B cell (primary cell): Measurements from ENCODE around the gene CASTOR2. TPM values are rescaled to one million over a fixed set of nuclear protein-coding genes. Genes with fewer than 3 reads are reported as not detected.

Experiments used
- ATAC-seq: fragments of 200-7000 bp; cut with Tn5 transposase; one replicate; pipeline ENCODE4 v1.10.0; 2021; ENCODE audit warnings: low read depth, mild to moderate bottlenecking, moderate number of reproducible peaks, moderate library complexity
- CTCF ChIA-PET: fragments of 350-600 bp; sonication (Branson Sonifier 250); formaldehyde crosslinking; loops from one replicate; lab custom pipeline; 2021; ENCODE audit warnings: antibody characterized with exemption, inconsistent platforms; lab: Charles Lee
- POLR2A ChIA-PET: fragments of 350-600 bp; sonication (Branson Sonifier 250); formaldehyde crosslinking; loops from one replicate; lab custom pipeline; 2021; ENCODE audit warnings: antibody characterized with exemption; lab: Charles Lee
- DNase-seq: peaks from one replicate; pipeline ENCODE4 v3.0.0; 2013
- H2AFZ ChIP-seq: 2 replicates; pipeline ENCODE4 v1.6.1; 2012; ENCODE audit warnings: mild to moderate bottlenecking, low read depth, low read length; ENCODE audit not compliant: insufficient read depth, poor library complexity, severe bottlenecking
- H3K27ac ChIP-seq, 2 donors: 1 replicate in 1 of 2; 2 replicates in 1 of 2; pipeline ENCODE4 v1.5.1; 2012 to 2013; ENCODE audit warnings: low read length in 2 of 2, mild to moderate bottlenecking in 2 of 2, moderate library complexity in 1 of 2
- H3K27me3 ChIP-seq, 4 experiments: fragments of 200-600 bp in 1 of 4; sonication (generic) in 1 of 4; replicated peaks in 1 of 4; 1 replicate in 2 of 4; 2 replicates in 2 of 4; pipeline versions ENCODE4 v1.6.1 to v1.7.0; 2013 to 2016; ENCODE audit warnings: low read length in 3 of 4, mild to moderate bottlenecking in 2 of 4, mixed read lengths in 1 of 4, moderate library complexity in 1 of 4; ENCODE audit not compliant: insufficient read depth in 4 of 4, control insufficient read depth in 3 of 4; ENCODE audit errors: control extremely low read depth in 1 of 4
- H3K36me3 ChIP-seq, 2 experiments: replicated peaks in 1 of 2; 1 replicate in 1 of 2; 2 replicates in 1 of 2; pipeline versions ENCODE4 v1.6.1 to v1.7.1; 2013; ENCODE audit warnings: low read length in 1 of 2; ENCODE audit not compliant: insufficient read depth in 2 of 2, control insufficient read depth in 1 of 2; ENCODE audit errors: control extremely low read depth in 1 of 2, extremely low read depth in 1 of 2
- H3K4me1 ChIP-seq, 2 donors: fragments of 200-600 bp in 1 of 2; sonication (generic) in 1 of 2; 1 replicate in 1 of 2; 2 replicates in 1 of 2; pipeline versions ENCODE4 v1.5.1 to v1.6.1; 2013 to 2017; ENCODE audit warnings: low read length in 2 of 2; ENCODE audit not compliant: control insufficient read depth in 2 of 2, insufficient read depth in 2 of 2
- H3K4me2 ChIP-seq: replicated peaks from 2 replicates; pipeline ENCODE3; 2012; ENCODE audit warnings: mild to moderate bottlenecking, low read depth, low read length; ENCODE audit not compliant: poor library complexity, severe bottlenecking
- H3K4me3 ChIP-seq, 5 experiments: fragments of 200-600 bp in 1 of 5; sonication (generic) in 1 of 5; 1 replicate in 3 of 5; 2 replicates in 2 of 5; pipeline versions ENCODE4 v1.5.1 to v1.7.0; 2011 to 2016; ENCODE audit warnings: low read length in 4 of 5, mild to moderate bottlenecking in 4 of 5, low read depth in 2 of 5, control low read depth in 1 of 5, moderate library complexity in 1 of 5; ENCODE audit not compliant: insufficient read depth in 1 of 5; ENCODE audit errors: control extremely low read depth in 1 of 5, extremely low read depth in 1 of 5
- H3K79me2 ChIP-seq: fragments of 200-600 bp; sonication (generic); one replicate; pipeline ENCODE4 v1.6.0; 2016; ENCODE audit warnings: low read length; ENCODE audit not compliant: control insufficient read depth, insufficient read depth
- H3K9ac ChIP-seq: fragments of 200-600 bp; sonication (generic); 2 replicates; pipeline ENCODE4 v1.6.1; 2017; ENCODE audit warnings: mild to moderate bottlenecking, low read length, moderate library complexity
- H3K9me3 ChIP-seq, 3 donors: one replicate each; pipeline versions ENCODE4 v1.6.1 to v1.7.1; 2013; ENCODE audit warnings: low read length in 2 of 3; ENCODE audit not compliant: control insufficient read depth in 2 of 3, insufficient read depth in 1 of 3; ENCODE audit errors: control extremely low read depth in 1 of 3
- H4K20me1 ChIP-seq: 2 replicates; pipeline ENCODE4 v1.6.0; 2012; ENCODE audit warnings: mild to moderate bottlenecking, low read length; ENCODE audit not compliant: insufficient read depth, control insufficient read depth, poor library complexity, severe bottlenecking
- H3K27ac Mint-ChIP-seq: one replicate; pipeline ENCODE4 v1.8.0; 2021; ENCODE audit warnings: mixed read lengths
- H3K27me3 Mint-ChIP-seq: one replicate; pipeline ENCODE4 v1.8.0; 2021; ENCODE audit warnings: mixed read lengths
- H3K4me1 Mint-ChIP-seq: one replicate; pipeline ENCODE4 v1.8.0; 2021; ENCODE audit warnings: mixed read lengths
- H3K4me3 Mint-ChIP-seq: one replicate; pipeline ENCODE4 v1.8.0; 2021; ENCODE audit warnings: mixed read lengths
- H3K9me3 Mint-ChIP-seq: one replicate; pipeline ENCODE4 v1.8.0; 2022; ENCODE audit warnings: mixed read lengths; ENCODE audit not compliant: insufficient read depth
- CTCF ChIP-seq: fragments of 200-600 bp; IDR thresholded peaks from one replicate; pipeline ENCODE4 v1.8.0; 2022; ENCODE audit warnings: antibody characterized with exemption, mild to moderate bottlenecking
- EZH2 ChIP-seq: IDR thresholded peaks from 2 replicates; pipeline ENCODE4 v1.6.1; 2012; ENCODE audit warnings: borderline replicate concordance, low read depth, mild to moderate bottlenecking, moderate library complexity, low read length; ENCODE audit not compliant: insufficient read depth, poor library complexity, severe bottlenecking
- WGBS: methylation state at CpG from one replicate; pipeline ENCODE4 v1.1.5; 2013; ENCODE audit warnings: missing lambda C conversion rate; ENCODE audit not compliant: insufficient coverage; 5-methylcytosine and 5-hydroxymethylcytosine counted together
- intact Hi-C: fragments of 100-400 bp; cut with micrococcal nuclease; formaldehyde crosslinking; loops from one replicate; pipeline ENCODE4 v1.10.0; 2022
- polyA plus RNA-seq: library from polyadenylated mRNA; depleted of rRNA; stranded (reverse); fragments of >200 nt; gene quantifications from 2 replicates; pipeline ENCODE4 v1.2.3, GENCODE V29; 2012
- total RNA-seq, 2 donors: library from RNA; stranded (reverse); fragments of 120-200 nt in 1 of 2; gene quantifications; 1 replicate in 1 of 2; 2 replicates in 1 of 2; pipeline versions ENCODE4 v1.2.3 to v1.2.4, GENCODE V29; 2013 to 2022

Gene CASTOR2
- total and polyA plus RNA-seq, 2 donors (not counting 1 experiment from before 2014, with no cell fraction given), result 1.8 to 5.1 TPM

GRCh38 chr7:75050501-75050900, 86.0 kb downstream of the CASTOR2 start:
- Mint-ChIP-seq H3K9me3 (no peaks in the 10 kb centered on the region), H3K4me1 (no peaks in the 10 kb centered on the region), H3K27me3 (no peaks in the 10 kb centered on the region), H3K4me3 (no peak overlapping the region), H3K27ac (no peak overlapping the region)
- ATAC-seq (no peak), DNase-seq (no peak)
- ChIA-PET CTCF (no interaction called here), POLR2A (no interaction called here)
- H3K79me2 ChIP-seq, result peaks cover 5% of the 10 kb centered on the region
- intact Hi-C loops, result no loop called here
- TF ChIP-seq CTCF, result no peak
- TF ChIP-seq EZH2, result no peak
- H3K9ac ChIP-seq, result no peak overlapping the region
- H3K4me1 ChIP-seq, result no peaks in the 10 kb centered on the region
- no peaks in the 10 kb centered on the region for H3K27me3 ChIP-seq
- WGBS, result 100% methylated on average over 3 of the region's 12 CpGs
- H3K36me3 ChIP-seq, result peaks cover 0 to 53% of the 10 kb centered on the region in 2 experiments
- no peak overlapping the region for H2AFZ ChIP-seq
- peaks cover 4% of the 10 kb centered on the region for H4K20me1 ChIP-seq
- no peak overlapping the region for H3K4me2 ChIP-seq
- no peak overlapping the region for H3K27ac ChIP-seq
- H3K4me3 ChIP-seq, result no peak overlapping the region
- no peaks in the 10 kb centered on the region for H3K9me3 ChIP-seq

- no peak overlapping the region for H2AFZ ChIP-seq
- Mint-ChIP-seq H3K27me3 (no peaks in the 10 kb centered on the region), H3K4me3 (no peak overlapping the region), H3K9me3 (no peaks in the 10 kb centered on the region), H3K4me1 (no peaks in the 10 kb centered on the region), H3K27ac (no peak overlapping the region)
- 100% methylated on average over 1 of the region's 3 CpGs for WGBS
- no peaks in the 10 kb centered on the region for H3K9me3 ChIP-seq
- no peak for DNase-seq
- ATAC-seq, result no peak
- H3K4me1 ChIP-seq, result no peaks in the 10 kb centered on the region
- TF ChIP-seq CTCF (no peak), EZH2 (no peak)
- no peaks in the 10 kb centered on the region for H4K20me1 ChIP-seq
- peaks cover 3 to 69% of the 10 kb centered on the region in 2 experiments for H3K36me3 ChIP-seq
- H3K4me2 ChIP-seq, result no peak overlapping the region
- ChIA-PET CTCF (no interaction called here), POLR2A (no interaction called here)
- H3K27ac ChIP-seq, result no peak overlapping the region
- no peak overlapping the region for H3K4me3 ChIP-seq
- H3K79me2 ChIP-seq, result no peaks in the 10 kb centered on the region
- no peaks in the 10 kb centered on the region for H3K27me3 ChIP-seq
- no peak overlapping the region for H3K9ac ChIP-seq
- intact Hi-C loops, result no loop called here
These were observed 90.2 kb downstream of the CASTOR2 start for GRCh38 chr7:75054744-75055143.
